ENCODE measurements around the gene ATP6V1B1.

- no peak for TF ChIP-seq CTCF (IDR thresholded peaks at IDR 0.05)
- TF ChIP-seq POLR2A (IDR thresholded peaks at IDR 0.05): no peak
Measured at GRCh38 chr2:70959271-70959761, 23.6 kb downstream of the ATP6V1B1 start.
